Aorta (tissue), 5 donors: ENCODE data around the gene HAAO. TPM values are rescaled to one million over a fixed set of nuclear protein-coding genes. Genes with fewer than 3 reads are reported as not detected.

Experiments
- ATAC-seq: fragments of 200-7000 bp; cut with Tn5 transposase; one replicate; pipeline ENCODE4 v1.9.1; 2022; ENCODE audit warnings: moderate library complexity; ENCODE audit not compliant: low FRiP score
- DNase-seq, 2 donors: peaks; one replicate each; pipeline ENCODE4 v3.0.0-alpha.2; 2020
- H3K27ac ChIP-seq, 2 donors: one replicate each; pipeline ENCODE4 v1.5.1; 2013; ENCODE audit warnings: low read length in 2 of 2, mild to moderate bottlenecking in 2 of 2, moderate library complexity in 2 of 2, control low read depth in 1 of 2, inconsistent platforms in 1 of 2, low read depth in 1 of 2
- H3K27me3 ChIP-seq, 2 donors: one replicate each; pipeline ENCODE4 v1.6.1; 2013; ENCODE audit warnings: control low read depth in 1 of 2, low read length in 1 of 2, mild to moderate bottlenecking in 1 of 2, moderate library complexity in 1 of 2; ENCODE audit not compliant: insufficient read depth in 2 of 2, control insufficient read depth in 1 of 2
- H3K36me3 ChIP-seq, 2 donors: one replicate each; pipeline ENCODE4 v1.6.1; 2013; ENCODE audit warnings: control low read depth in 1 of 2, low read length in 1 of 2, mild to moderate bottlenecking in 1 of 2; ENCODE audit not compliant: insufficient read depth in 2 of 2, control insufficient read depth in 1 of 2
- H3K4me1 ChIP-seq, 2 donors: one replicate each; pipeline ENCODE4 v1.6.1; 2013; ENCODE audit warnings: low read length in 2 of 2, control low read depth in 1 of 2, mild to moderate bottlenecking in 1 of 2, moderate library complexity in 1 of 2; ENCODE audit not compliant: insufficient read depth in 2 of 2, control insufficient read depth in 1 of 2
- H3K4me3 ChIP-seq, 2 donors: one replicate each; pipeline ENCODE4 v1.5.1; 2013; ENCODE audit warnings: low read length in 2 of 2, control low read depth in 1 of 2, mild to moderate bottlenecking in 1 of 2
- H3K9me3 ChIP-seq: one replicate; pipeline ENCODE4 v1.6.1; 2013; ENCODE audit warnings: mild to moderate bottlenecking, low read length; ENCODE audit not compliant: control insufficient read depth
- WGBS, 2 donors: extraction: QIAGEN DNeasy Blood & Tissue Kit; methylation state at CpG; one replicate each; pipeline ENCODE4 v1.1.7; 2013; 5-methylcytosine and 5-hydroxymethylcytosine counted together
- intact Hi-C, 2 donors: fragments of 100-400 bp; cut with DNase I; formaldehyde crosslinking; loops; one replicate each; pipeline versions ENCODE4 v1.14.2 to v1.15.0; 2022
- polyA plus RNA-seq, 2 donors: library from polyadenylated mRNA; stranded (reverse); fragments of 200-250 nt; gene quantifications; one replicate each; pipeline ENCODE4 v1.2.3, GENCODE V29; 2013
- total RNA-seq, 2 donors: library from RNA; stranded (reverse); fragmentation: NEBNext Ultra II Directional; extraction: Animal tissue kit (Norgen Biotek cat#: 25700); gene quantifications; one replicate each; pipeline ENCODE4 v1.2.1, GENCODE V29; 2021
- donor health status: healthy with polysubstance abuse.
- donor health status: Bipolar disorder and iron deficiency.
- donor health status: DM: no; HTN: no; CAD: no.
- donor health status: DM: no; HTN: no; CAD: no.
- donor health status: DM: yes; HTN: yes; CAD: no.

Gene HAAO
- total and polyA plus RNA-seq, 4 donors: 22.0 to 54.5 (median 31.3) TPM

DNA sequence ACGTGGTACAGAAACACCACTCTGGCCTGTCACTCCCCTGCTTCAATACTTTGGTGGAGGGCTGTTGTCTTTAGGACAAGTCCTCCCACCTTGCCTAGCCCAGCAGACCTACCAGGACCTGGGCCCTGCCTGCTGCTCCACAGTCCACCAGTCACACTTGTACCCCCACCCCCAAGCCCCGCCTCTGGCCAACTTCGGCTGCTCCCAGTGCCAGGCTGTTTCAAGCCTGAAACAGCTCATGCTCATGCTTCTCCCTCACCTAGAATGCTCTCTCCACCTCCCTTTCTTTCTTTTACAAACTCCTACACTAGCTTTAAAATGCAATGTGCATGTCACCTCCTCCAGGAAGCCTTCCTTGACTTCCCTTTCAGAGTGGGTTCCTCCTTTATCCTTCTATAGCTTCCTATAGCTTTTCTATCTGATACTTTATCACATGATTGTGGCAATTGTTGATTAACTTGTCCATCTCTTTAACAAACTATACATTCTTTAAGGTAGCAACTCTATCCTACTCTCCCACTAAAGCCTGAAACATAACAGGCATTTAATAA lies 23.6 kb downstream of the HAAO start:
- intact Hi-C loops: no loop called here
- no peaks in the 10 kb centered on the region for H3K9me3 ChIP-seq
- no peak overlapping the region for H3K27ac ChIP-seq
- no peaks in the 10 kb centered on the region for H3K4me1 ChIP-seq
- no peaks in the 10 kb centered on the region for H3K36me3 ChIP-seq
- WGBS, 2 donors: 53 to 55% methylated on average over 3 of the region's 3 CpGs
- DNase-seq (no peak), ATAC-seq (no peak)
- H3K27me3 ChIP-seq: no peaks in the 10 kb centered on the region
- H3K4me3 ChIP-seq: no peak overlapping the region

DNA sequence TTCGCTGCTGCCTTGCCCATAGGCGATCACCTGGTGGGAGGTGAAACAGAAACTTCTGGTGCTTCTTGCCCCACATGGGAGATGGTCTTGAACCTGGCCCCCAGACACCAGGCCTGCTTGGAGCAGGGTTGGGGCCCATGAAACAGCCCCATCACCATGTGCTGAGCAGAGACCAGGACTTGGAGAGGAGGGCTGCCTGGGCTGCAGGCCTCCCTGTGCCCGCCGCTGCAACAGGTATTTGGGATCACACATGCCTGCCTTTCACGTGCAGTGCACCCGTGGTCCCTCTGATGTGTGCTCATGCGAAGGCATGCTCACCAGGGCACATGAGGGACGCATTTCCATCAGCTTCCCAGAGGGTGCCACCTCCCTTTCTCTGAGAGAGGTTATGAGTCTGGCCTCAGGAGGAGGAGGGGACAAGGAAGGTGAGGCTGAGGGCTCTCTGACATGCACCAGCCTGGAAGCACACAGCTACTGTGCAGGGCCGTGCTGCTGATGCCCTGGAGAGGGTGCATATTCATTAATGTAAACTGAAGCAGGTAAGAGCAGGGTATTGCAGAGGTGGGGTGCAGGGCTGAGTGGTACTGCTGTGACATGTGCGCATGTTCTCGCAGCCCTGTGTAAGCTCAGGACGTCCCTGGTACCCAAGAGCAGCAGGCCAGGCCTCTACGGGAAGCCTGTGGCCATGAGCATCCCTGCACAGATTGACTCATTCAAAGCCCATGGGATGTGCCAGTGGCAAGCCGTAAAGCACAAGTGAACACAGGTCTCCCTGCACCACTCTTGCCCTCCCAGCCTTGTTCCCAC lies 24.3 kb downstream of the HAAO start:
- Histone ChIP-seq H3K4me1 (no peaks in the 10 kb centered on the region), H3K27me3 (no peaks in the 10 kb centered on the region), H3K36me3 (no peaks in the 10 kb centered on the region), H3K9me3 (no peaks in the 10 kb centered on the region), H3K4me3 (no peak overlapping the region), H3K27ac (no peak overlapping the region)
- DNase-seq (no peak), ATAC-seq (no peak)
- 73 to 78% methylated on average over 14 of the region's 14 CpGs for WGBS, 2 donors
- intact Hi-C loops: no loop called here

DNA sequence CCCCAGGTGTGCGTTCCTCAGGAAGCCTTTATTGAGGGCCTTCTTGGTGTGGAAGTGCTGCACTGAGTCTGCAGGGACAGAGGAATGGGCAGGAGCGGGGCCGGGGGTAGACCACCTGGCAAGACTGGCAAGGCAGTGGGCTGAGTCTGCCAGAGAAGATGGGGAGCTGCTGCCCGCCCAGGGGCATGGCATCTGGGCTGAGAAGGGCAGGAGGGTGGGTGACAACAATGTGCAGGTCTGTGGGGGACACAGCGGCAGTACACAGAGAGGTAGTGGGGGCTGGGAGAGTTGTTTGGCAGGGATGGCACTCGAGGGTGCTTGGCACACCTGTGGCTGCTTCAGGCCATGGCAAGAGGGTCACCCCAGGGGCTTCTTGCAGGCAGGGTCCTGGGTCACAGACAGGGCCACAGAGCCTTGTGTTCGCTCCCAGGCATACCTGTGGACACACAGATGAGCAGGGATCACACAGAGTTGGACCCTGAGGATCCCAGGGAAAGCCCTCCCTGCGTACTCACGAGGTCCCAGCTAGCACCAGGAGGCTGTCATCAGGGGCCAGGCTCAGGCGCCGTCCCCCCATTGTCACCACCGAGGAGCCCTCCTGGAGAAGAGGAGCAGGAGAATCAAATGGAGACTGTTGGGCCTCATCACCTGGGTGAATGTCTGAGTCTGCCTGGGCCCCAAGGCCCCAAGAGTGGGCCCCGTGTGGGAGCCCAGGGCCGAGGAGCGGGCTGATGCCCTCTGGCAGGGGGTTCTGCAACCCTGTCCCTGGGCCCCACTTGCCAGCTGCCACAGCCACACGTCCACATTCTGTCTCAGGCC lies 25.1 kb downstream of the HAAO start:
- H3K27me3 ChIP-seq: no peaks in the 10 kb centered on the region
- 88 to 90% methylated on average over 16 of the region's 16 CpGs for WGBS, 2 donors
- H3K4me3 ChIP-seq: no peak overlapping the region
- intact Hi-C loops: no loop called here
- DNase-seq (no peak), ATAC-seq (no peak)
- no peak overlapping the region for H3K27ac ChIP-seq
- H3K9me3 ChIP-seq: no peaks in the 10 kb centered on the region
- no peaks in the 10 kb centered on the region for H3K4me1 ChIP-seq
- no peaks in the 10 kb centered on the region for H3K36me3 ChIP-seq

DNA sequence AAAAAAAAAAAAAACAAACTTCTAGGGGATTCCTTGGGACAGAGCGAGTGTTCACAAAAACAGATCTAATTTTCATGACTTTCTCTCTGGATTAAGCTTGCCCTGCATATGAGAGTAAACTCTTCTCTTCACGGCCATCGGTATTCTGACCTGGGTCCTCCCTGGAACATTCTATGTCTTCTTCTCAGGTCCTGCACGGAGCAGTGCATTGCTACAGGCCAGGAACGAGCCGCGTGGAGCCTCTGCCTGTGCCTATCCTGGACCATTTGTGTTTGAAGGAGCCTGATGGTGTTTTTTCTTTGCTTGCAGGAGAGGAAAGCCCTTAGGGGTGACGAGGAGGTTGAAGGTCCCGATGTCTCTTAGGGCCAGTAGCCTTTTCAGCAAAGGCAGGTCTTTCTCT lies 26.7 kb downstream of the HAAO start:
- intact Hi-C loops: no loop called here
- 89 to 93% methylated on average over 9 of the region's 9 CpGs for WGBS, 2 donors
- Histone ChIP-seq H3K27ac (no peak overlapping the region), H3K36me3 (no peaks in the 10 kb centered on the region), H3K27me3 (no peaks in the 10 kb centered on the region), H3K4me1 (no peaks in the 10 kb centered on the region), H3K9me3 (no peaks in the 10 kb centered on the region), H3K4me3 (no peak overlapping the region)
- no peak for ATAC-seq
- no peak for DNase-seq

DNA sequence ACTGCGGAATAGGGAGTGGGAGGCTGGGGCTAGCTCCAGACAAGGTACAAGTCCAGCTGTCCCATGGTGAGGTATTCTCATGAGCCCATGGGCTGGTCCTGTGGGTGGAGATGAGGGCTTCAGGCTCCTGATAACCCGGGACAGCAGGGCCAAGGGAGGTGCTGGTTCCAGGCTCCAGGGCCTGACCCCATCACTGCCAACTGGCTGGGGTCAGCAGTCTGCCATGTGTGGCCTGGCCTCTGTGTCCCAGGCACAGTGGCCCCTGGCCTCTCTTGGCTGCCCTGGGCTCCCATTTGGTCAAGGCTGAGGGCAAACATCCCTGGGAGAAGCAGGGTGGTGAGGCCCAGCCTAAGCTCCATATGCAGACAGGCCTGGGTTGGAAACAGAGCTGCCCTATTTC lies 27.5 kb downstream of the HAAO start:
- no peak overlapping the region for H3K27ac ChIP-seq
- H3K27me3 ChIP-seq: no peaks in the 10 kb centered on the region
- H3K36me3 ChIP-seq: no peaks in the 10 kb centered on the region
- 85 to 88% methylated on average over 2 of the region's 2 CpGs for WGBS, 2 donors
- intact Hi-C loops: no loop called here
- H3K4me3 ChIP-seq: no peak overlapping the region
- no peak for ATAC-seq
- H3K9me3 ChIP-seq: no peaks in the 10 kb centered on the region
- no peak for DNase-seq
- no peaks in the 10 kb centered on the region for H3K4me1 ChIP-seq

DNA sequence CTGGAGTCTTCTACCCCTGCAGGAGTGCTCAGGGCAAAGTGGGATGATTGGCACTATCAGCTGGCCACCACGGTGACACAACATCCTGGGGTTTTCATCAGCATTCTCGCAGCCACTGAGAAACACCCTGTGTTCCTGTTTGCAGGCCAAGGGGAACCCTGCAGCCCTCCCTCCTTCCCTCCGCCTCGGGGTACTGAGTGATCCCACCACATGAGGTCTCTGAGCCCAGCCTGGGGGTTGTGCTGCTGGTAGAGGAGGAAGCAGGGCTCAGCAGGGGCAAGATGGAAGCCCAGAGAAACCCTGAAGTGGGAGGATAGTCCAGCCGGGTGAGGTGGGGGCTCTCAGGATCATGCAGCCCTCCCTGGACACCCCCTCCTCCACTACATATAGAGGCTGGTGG lies 28.3 kb downstream of the HAAO start, which contains the start of gene OXER1:
TSS of gene OXER1 (minus strand) at position 40 of the 400 bp plus-strand sequence. CDS start 73 bp downstream, outside the sequence.
- Histone ChIP-seq H3K27ac (no peak within 1 kb of the TSS), H3K4me3 (no peak within 1 kb of the TSS), H3K36me3 (no peaks in the 10 kb centered on the region), H3K4me1 (no peaks in the 10 kb centered on the region), H3K27me3 (no peaks in the 10 kb centered on the region), H3K9me3 (no peaks in the 10 kb centered on the region)
- DNase-seq: peak in 1 of 2 donors; percentile 53
- intact Hi-C loops: no loop called here
- 65 to 69% methylated on average over 5 of the region's 5 CpGs for WGBS, 2 donors
- no peak for ATAC-seq

DNA sequence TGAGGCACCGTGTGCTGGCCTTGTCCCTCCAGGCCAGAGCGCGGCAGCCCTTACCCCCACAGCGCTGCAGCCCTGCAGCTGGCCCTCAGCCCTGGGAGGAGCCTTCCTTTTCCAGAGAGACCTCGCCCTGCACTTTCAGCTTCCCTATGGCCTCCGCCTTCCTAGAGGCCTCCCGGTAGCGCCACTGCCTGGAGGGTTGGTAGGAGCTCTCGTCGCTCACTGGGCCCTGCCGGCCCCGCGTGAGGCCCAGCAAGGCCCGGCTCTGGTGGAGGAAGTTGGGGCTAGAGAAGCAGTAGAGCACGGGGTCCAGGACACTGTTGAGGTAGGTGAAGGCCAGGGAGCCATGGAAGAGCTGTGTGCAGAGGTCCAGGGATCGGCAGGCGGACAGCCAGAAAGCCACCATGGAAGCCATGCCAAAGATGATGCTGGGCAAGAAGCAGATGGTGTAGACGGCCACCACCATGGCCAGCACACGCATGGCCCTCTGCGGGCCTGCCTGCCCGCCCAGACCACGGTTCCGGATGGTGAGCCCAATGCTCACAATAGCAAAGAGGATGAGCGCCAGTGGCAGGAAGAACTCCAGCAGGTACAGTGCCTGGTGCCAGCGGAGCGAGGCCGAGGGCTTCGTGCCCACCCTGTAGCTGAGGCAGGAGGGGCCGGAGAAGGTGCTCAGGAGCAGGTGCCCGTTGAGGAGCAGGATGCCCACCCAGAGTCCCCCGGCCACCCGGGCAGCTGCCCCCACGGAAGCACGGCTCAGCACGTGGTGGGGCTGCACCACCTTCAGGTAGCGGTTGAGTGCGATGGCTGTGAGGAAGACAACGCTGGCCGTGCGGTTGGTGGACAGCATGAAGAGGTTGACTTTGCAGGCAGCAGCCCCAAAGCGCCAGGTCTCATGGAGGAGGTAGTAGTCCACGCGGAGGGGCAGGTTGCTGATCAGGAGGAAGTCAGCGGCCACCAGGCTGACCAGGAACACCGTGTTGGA lies 29.3 kb downstream of the HAAO start:
- no peaks in the 10 kb centered on the region for H3K27me3 ChIP-seq
- intact Hi-C loops: no loop called here
- ATAC-seq: no peak
- 95% methylated on average over 43 to 45 of the region's 45 CpGs for WGBS, 2 donors
- no peaks in the 10 kb centered on the region for H3K9me3 ChIP-seq
- H3K4me1 ChIP-seq: no peaks in the 10 kb centered on the region
- no peak for DNase-seq
- no peaks in the 10 kb centered on the region for H3K36me3 ChIP-seq
- no peak overlapping the region for H3K4me3 ChIP-seq
- H3K27ac ChIP-seq: no peak overlapping the region

DNA sequence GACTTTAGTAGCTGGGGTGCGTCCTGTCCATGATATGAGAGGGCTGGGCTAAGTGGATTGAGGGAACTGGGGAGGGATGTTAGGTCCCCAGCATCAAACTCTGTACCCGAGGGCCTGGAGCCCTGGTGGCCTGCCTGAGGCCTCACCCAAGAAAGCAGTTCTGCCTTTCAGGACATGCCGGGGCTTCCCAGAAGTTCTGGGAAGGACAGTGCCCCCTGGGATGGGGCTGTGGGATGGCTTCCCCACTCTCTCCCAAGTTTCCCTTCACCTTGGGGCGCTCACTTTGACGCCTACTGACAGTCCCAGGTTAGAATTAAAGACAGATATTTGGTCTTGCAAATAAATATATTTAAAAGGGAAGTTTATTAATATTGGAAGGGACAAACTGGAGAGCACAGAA lies 30.2 kb downstream of the HAAO start:
- WGBS, 2 donors: 92 to 95% methylated on average over 5 of the region's 5 CpGs

More for the DNA sequence above, 30.2 kb downstream of the HAAO start:
- H3K36me3 ChIP-seq: no peaks in the 10 kb centered on the region
- DNase-seq (no peak), ATAC-seq (no peak)
- no peaks in the 10 kb centered on the region for H3K4me1 ChIP-seq
- H3K9me3 ChIP-seq: no peaks in the 10 kb centered on the region
- no peak overlapping the region for H3K4me3 ChIP-seq
- intact Hi-C loops: no loop called here
- H3K27ac ChIP-seq: no peak overlapping the region
- H3K27me3 ChIP-seq: no peaks in the 10 kb centered on the region
